Astrocyte (in vitro differentiated cells and primary cell): ENCODE measurements around the gene HS6ST2. TPM values are rescaled to one million over a fixed set of nuclear protein-coding genes. Genes with fewer than 3 reads are reported as not detected.

Experiments used
- DNase-seq: peaks from one replicate; pipeline ENCODE4 v3.0.0-alpha.2; 2010; ENCODE audit warnings: low read depth
- FAIRE-seq: peaks from 2 replicates; lab custom pipeline; 2011; peaks lifted over from hg19 to GRCh38; lab: Jason Lieb, UNC
- H2AFZ ChIP-seq: 2 replicates; pipeline ENCODE4 v1.6.0; 2012; ENCODE audit warnings: low read depth, low read length, inconsistent platforms
- H3K27ac ChIP-seq: 2 replicates; pipeline ENCODE4 v1.5.1; 2011; ENCODE audit warnings: low read depth, low read length, inconsistent platforms
- H3K27me3 ChIP-seq: 2 replicates; pipeline ENCODE4 v1.6.0; 2011; ENCODE audit warnings: low read length, inconsistent platforms; ENCODE audit not compliant: insufficient read depth
- H3K36me3 ChIP-seq: 2 replicates; pipeline ENCODE4 v1.5.1; 2011; ENCODE audit warnings: low read length, inconsistent platforms; ENCODE audit not compliant: insufficient read depth
- H3K4me1 ChIP-seq: 2 replicates; pipeline ENCODE4 v1.5.1; 2011; ENCODE audit warnings: low read length, inconsistent platforms; ENCODE audit not compliant: insufficient read depth
- H3K4me2 ChIP-seq: 2 replicates; pipeline ENCODE4 v1.6.0; 2012; ENCODE audit warnings: low read length, inconsistent platforms
- H3K4me3 ChIP-seq: 2 replicates; pipeline ENCODE4 v1.5.1; 2011; ENCODE audit warnings: low read depth, mild to moderate bottlenecking, low read length, inconsistent platforms; ENCODE audit not compliant: insufficient read depth
- H3K79me2 ChIP-seq: 2 replicates; pipeline ENCODE4 v1.6.0; 2012; ENCODE audit warnings: mild to moderate bottlenecking, low read length, inconsistent platforms; ENCODE audit not compliant: insufficient read depth
- H3K9ac ChIP-seq: 2 replicates; pipeline ENCODE4 v1.6.0; 2012; ENCODE audit warnings: mild to moderate bottlenecking, low read length, inconsistent platforms
- H3K9me3 ChIP-seq: 2 replicates; pipeline ENCODE4 v1.5.1; 2012; ENCODE audit warnings: low read depth, mild to moderate bottlenecking, low read length, inconsistent platforms; ENCODE audit not compliant: insufficient read depth
- H4K20me1 ChIP-seq: 2 replicates; pipeline ENCODE4 v1.6.0; 2012; ENCODE audit warnings: low read length, inconsistent platforms; ENCODE audit not compliant: insufficient read depth
- H3K27ac Mint-ChIP-seq: one replicate; pipeline ENCODE4 v1.8.0; 2021; ENCODE audit warnings: mild to moderate bottlenecking, mixed read lengths; ENCODE audit not compliant: unreplicated experiment
- H3K27me3 Mint-ChIP-seq: one replicate; pipeline ENCODE4 v1.8.0; 2021; ENCODE audit warnings: low read depth, mixed read lengths; ENCODE audit not compliant: unreplicated experiment
- H3K36me3 Mint-ChIP-seq: one replicate; pipeline ENCODE4 v1.8.0; 2021; ENCODE audit warnings: low read depth, mixed read lengths; ENCODE audit not compliant: unreplicated experiment
- H3K4me1 Mint-ChIP-seq: one replicate; pipeline ENCODE4 v1.8.0; 2021; ENCODE audit warnings: low read depth, mixed read lengths; ENCODE audit not compliant: unreplicated experiment
- H3K4me3 Mint-ChIP-seq: one replicate; pipeline ENCODE4 v1.8.0; 2021; ENCODE audit warnings: mild to moderate bottlenecking, moderate library complexity, mixed read lengths; ENCODE audit not compliant: unreplicated experiment
- H3K9me3 Mint-ChIP-seq: one replicate; pipeline ENCODE4 v1.8.0; 2021; ENCODE audit warnings: mild to moderate bottlenecking, mixed read lengths; ENCODE audit not compliant: unreplicated experiment
- CTCF ChIP-seq: IDR thresholded peaks from 2 replicates; pipeline ENCODE4 v1.5.1; 2011; ENCODE audit warnings: low read depth, mild to moderate bottlenecking, inconsistent platforms, low read length, moderate library complexity; ENCODE audit not compliant: insufficient read depth
- EZH2 ChIP-seq: IDR thresholded peaks from 2 replicates; pipeline ENCODE4 v1.6.1; 2012; ENCODE audit warnings: mild to moderate bottlenecking, low read length, inconsistent platforms; ENCODE audit not compliant: insufficient read depth
- total RNA-seq: library from RNA; stranded (reverse); gene quantifications from 2 replicates; pipeline ENCODE4 v1.2.1, GENCODE V29; 2021

The HS6ST2 gene
- total RNA-seq, 1 donor from 2014 or later, result 12.9 TPM

- FAIRE-seq (no peak), DNase-seq (no peak)
- TF ChIP-seq CTCF (no peak), EZH2 (no peak)
- no peak overlapping the region for H3K4me3 Mint-ChIP-seq
- no peaks in the 10 kb centered on the region for H3K79me2 ChIP-seq
- no peaks in the 10 kb centered on the region for H3K9me3 Mint-ChIP-seq
- no peaks in the 10 kb centered on the region for H3K36me3 ChIP-seq
- no peak overlapping the region for H3K4me3 ChIP-seq
- no peaks in the 10 kb centered on the region for H4K20me1 ChIP-seq
- no peaks in the 10 kb centered on the region for H3K4me1 ChIP-seq
- no peak overlapping the region for H3K9ac ChIP-seq
- H3K9me3 ChIP-seq, result no peaks in the 10 kb centered on the region
- H3K4me2 ChIP-seq, result no peak overlapping the region
- no peak overlapping the region for H3K27ac Mint-ChIP-seq
- H3K4me1 Mint-ChIP-seq, result no peaks in the 10 kb centered on the region
- no peak overlapping the region for H3K27ac ChIP-seq
- H3K36me3 Mint-ChIP-seq, result no peaks in the 10 kb centered on the region
- H2AFZ ChIP-seq, result no peak overlapping the region
- H3K27me3 ChIP-seq, result no peaks in the 10 kb centered on the region
- peaks cover 2% of the 10 kb centered on the region for H3K27me3 Mint-ChIP-seq
Measured at GRCh38 chrX:132968296-132968949, 10.0 kb upstream of the HS6ST2 start.

- DNase-seq (no peak), FAIRE-seq (peak; percentile 5)
- Mint-ChIP-seq H3K27ac (no peak overlapping the region), H3K27me3 (peaks cover 2% of the 10 kb centered on the region), H3K36me3 (no peaks in the 10 kb centered on the region), H3K4me1 (no peaks in the 10 kb centered on the region), H3K9me3 (no peaks in the 10 kb centered on the region), H3K4me3 (no peak overlapping the region)
- no peaks in the 10 kb centered on the region for H4K20me1 ChIP-seq
- no peaks in the 10 kb centered on the region for H3K4me1 ChIP-seq
- no peaks in the 10 kb centered on the region for H3K79me2 ChIP-seq
- TF ChIP-seq CTCF (no peak), EZH2 (no peak)
- no peaks in the 10 kb centered on the region for H3K36me3 ChIP-seq
- no peak overlapping the region for H3K4me3 ChIP-seq
- H3K9me3 ChIP-seq, result no peaks in the 10 kb centered on the region
- H3K27me3 ChIP-seq, result no peaks in the 10 kb centered on the region
- H2AFZ ChIP-seq, result no peak overlapping the region
- no peak overlapping the region for H3K4me2 ChIP-seq
- no peak overlapping the region for H3K27ac ChIP-seq
- no peak overlapping the region for H3K9ac ChIP-seq
Measured at GRCh38 chrX:132967049-132967448, 8.6 kb upstream of the HS6ST2 start.

- H3K9me3 Mint-ChIP-seq, result no peaks in the 10 kb centered on the region
- H3K4me1 Mint-ChIP-seq, result no peaks in the 10 kb centered on the region
- no peak overlapping the region for H3K4me3 Mint-ChIP-seq
- Histone ChIP-seq H3K27ac (no peak overlapping the region), H3K4me3 (no peak overlapping the region), H3K9me3 (no peaks in the 10 kb centered on the region), H3K27me3 (no peaks in the 10 kb centered on the region), H3K79me2 (no peaks in the 10 kb centered on the region), H3K4me2 (no peak overlapping the region), H4K20me1 (no peaks in the 10 kb centered on the region), H3K9ac (no peak overlapping the region), H3K4me1 (no peaks in the 10 kb centered on the region), H3K36me3 (no peaks in the 10 kb centered on the region), H2AFZ (no peak overlapping the region)
- no peaks in the 10 kb centered on the region for H3K36me3 Mint-ChIP-seq
- no peak for DNase-seq
- no peak overlapping the region for H3K27ac Mint-ChIP-seq
- TF ChIP-seq EZH2, result no peak
- TF ChIP-seq CTCF, result no peak
- FAIRE-seq, result no peak
- peaks cover 2% of the 10 kb centered on the region for H3K27me3 Mint-ChIP-seq
Measured at GRCh38 chrX:132965461-132965860, 7.0 kb upstream of the HS6ST2 start.
